ENCODE measurements around the gene HSPB9.

DNA sequence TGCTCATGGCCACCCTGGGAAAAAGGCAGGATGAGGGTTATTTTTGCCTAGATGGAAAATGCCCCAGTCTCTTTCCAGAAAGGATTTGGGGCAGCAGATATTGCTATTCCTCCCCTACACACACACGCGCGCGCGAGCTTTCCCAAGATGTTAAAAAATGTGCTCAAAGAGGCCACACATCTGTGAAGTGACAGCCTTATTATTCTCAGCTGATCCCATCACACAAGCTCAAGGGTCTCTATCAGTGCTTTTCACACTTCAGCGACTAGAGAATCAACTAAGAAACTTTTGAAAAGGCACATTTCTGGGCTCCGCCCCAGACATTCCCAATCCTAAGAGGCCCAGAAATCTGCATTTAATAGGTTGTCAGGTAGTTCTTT is 37.9 kb downstream of the HSPB9 start:
- TF ChIP-seq, protein P1, sequence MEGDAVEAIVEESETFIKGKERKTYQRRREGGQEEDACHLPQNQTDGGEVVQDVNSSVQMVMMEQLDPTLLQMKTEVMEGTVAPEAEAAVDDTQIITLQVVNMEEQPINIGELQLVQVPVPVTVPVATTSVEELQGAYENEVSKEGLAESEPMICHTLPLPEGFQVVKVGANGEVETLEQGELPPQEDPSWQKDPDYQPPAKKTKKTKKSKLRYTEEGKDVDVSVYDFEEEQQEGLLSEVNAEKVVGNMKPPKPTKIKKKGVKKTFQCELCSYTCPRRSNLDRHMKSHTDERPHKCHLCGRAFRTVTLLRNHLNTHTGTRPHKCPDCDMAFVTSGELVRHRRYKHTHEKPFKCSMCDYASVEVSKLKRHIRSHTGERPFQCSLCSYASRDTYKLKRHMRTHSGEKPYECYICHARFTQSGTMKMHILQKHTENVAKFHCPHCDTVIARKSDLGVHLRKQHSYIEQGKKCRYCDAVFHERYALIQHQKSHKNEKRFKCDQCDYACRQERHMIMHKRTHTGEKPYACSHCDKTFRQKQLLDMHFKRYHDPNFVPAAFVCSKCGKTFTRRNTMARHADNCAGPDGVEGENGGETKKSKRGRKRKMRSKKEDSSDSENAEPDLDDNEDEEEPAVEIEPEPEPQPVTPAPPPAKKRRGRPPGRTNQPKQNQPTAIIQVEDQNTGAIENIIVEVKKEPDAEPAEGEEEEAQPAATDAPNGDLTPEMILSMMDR (IDR thresholded peaks at IDR 0.05), result no peak
- no peak for TF ChIP-seq POLR2A (IDR thresholded peaks at IDR 0.05)

Data from vagina (tissue), 2 donors.